ENCODE results near the gene ZNF507.

ZNF507 gene

GRCh38 chr19:32350471-32350865 is 5.1 kb downstream of the ZNF507 start:
- Mint-ChIP-seq H3K27me3 (no peaks in the 10 kb centered on the region), H3K4me3 (no peak overlapping the region)

GRCh38 chr19:32350987-32351348 is 5.6 kb downstream of the ZNF507 start:
- peaks cover 90% of the 10 kb centered on the region for H3K4me1 Mint-ChIP-seq (ENCODE audit: low read depth)
- no peak for DNase-seq
- H3K27ac Mint-ChIP-seq, result peak overlapping the region; percentile 76
- H3K9me3 Mint-ChIP-seq, result no peaks in the 10 kb centered on the region
- H3K4me3 Mint-ChIP-seq, result no peak overlapping the region
- H3K36me3 Mint-ChIP-seq (ENCODE audit: low read depth), result peaks cover 97% of the 10 kb centered on the region
- H3K27me3 Mint-ChIP-seq, result no peaks in the 10 kb centered on the region

More at GRCh38 chr19:32350471-32350865, 5.1 kb downstream of the ZNF507 start:
- H3K36me3 Mint-ChIP-seq (ENCODE audit: low read depth), result peaks cover 95% of the 10 kb centered on the region
- H3K9me3 Mint-ChIP-seq, result no peaks in the 10 kb centered on the region
- H3K4me1 Mint-ChIP-seq (ENCODE audit: low read depth), result peaks cover 85% of the 10 kb centered on the region
- no peak for DNase-seq
- peak overlapping the region; percentile 66 for H3K27ac Mint-ChIP-seq

GRCh38 chr19:32352241-32352630 is 6.8 kb downstream of the ZNF507 start:
- H3K4me3 Mint-ChIP-seq, result no peak overlapping the region
- peaks cover 98% of the 10 kb centered on the region for H3K36me3 Mint-ChIP-seq (ENCODE audit: low read depth)

DNA sequence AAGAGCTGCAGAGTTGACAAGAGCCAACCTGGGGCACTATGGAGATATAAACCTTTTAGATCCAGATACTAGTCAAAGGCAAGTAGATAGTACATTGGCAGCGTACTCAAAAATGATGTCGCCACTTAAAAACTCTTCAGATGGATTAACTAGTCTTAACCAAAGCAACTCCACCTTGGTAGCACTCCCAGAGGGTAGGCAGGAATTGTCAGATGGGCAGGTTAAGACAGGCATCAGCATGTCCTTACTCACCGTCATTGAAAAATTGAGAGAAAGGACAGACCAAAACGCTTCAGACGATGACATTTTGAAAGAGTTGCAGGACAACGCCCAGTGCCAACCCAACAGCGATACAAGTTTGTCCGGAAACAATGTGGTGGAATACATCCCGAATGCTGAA is 8.9 kb downstream of the ZNF507 start:
- Mint-ChIP-seq H3K4me3 (no peak overlapping the region), H3K4me1 (ENCODE audit: low read depth) (peaks cover 86% of the 10 kb centered on the region), H3K36me3 (ENCODE audit: low read depth) (peaks cover 98% of the 10 kb centered on the region), H3K27me3 (no peaks in the 10 kb centered on the region), H3K27ac (no peak overlapping the region), H3K9me3 (no peaks in the 10 kb centered on the region)
- no peak for DNase-seq

More at GRCh38 chr19:32352241-32352630, 6.8 kb downstream of the ZNF507 start:
- no peaks in the 10 kb centered on the region for H3K27me3 Mint-ChIP-seq
- no peak for DNase-seq
- H3K4me1 Mint-ChIP-seq (ENCODE audit: low read depth), result peaks cover 93% of the 10 kb centered on the region
- no peak overlapping the region for H3K27ac Mint-ChIP-seq
- no peaks in the 10 kb centered on the region for H3K9me3 Mint-ChIP-seq

GRCh38 chr19:32355309-32355708 is 9.9 kb downstream of the ZNF507 start:
- H3K4me1 Mint-ChIP-seq (ENCODE audit: low read depth), result peaks cover 81% of the 10 kb centered on the region
- no peak for DNase-seq
- no peaks in the 10 kb centered on the region for H3K9me3 Mint-ChIP-seq
- no peaks in the 10 kb centered on the region for H3K27me3 Mint-ChIP-seq
- peaks cover 98% of the 10 kb centered on the region for H3K36me3 Mint-ChIP-seq (ENCODE audit: low read depth)
- H3K27ac Mint-ChIP-seq, result peak overlapping the region; percentile 72
- no peak overlapping the region for H3K4me3 Mint-ChIP-seq

- H3K36me3 Mint-ChIP-seq (ENCODE audit: low read depth), result peaks cover 95% of the 10 kb centered on the region
- H3K27me3 Mint-ChIP-seq, result no peaks in the 10 kb centered on the region
- DNase-seq, result no peak
- H3K4me1 Mint-ChIP-seq (ENCODE audit: low read depth), result peaks cover 72% of the 10 kb centered on the region
- no peaks in the 10 kb centered on the region for H3K9me3 Mint-ChIP-seq
- H3K4me3 Mint-ChIP-seq, result no peak overlapping the region
- no peak overlapping the region for H3K27ac Mint-ChIP-seq
Observed at GRCh38 chr19:32357720-32358119, 12.3 kb downstream of the ZNF507 start.

DNA sequence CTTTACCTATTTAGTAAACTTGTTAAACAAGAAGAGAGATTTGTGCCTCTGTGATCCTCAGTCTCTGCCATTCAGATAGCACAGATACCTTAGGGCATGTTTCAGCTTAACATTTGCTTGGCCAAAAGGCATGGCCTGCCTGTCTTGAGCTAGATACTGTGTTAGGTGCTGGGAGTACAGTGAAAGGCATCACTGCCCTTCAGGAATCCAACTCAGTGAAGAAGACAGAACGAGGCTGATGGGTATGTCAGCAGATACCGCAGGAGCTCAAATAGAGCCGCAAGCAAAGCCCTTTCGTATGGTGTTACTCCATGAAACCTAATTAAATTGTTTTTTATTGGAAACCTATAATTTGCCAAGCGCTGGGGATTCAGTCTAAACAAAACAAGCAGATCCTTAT is 12.9 kb downstream of the ZNF507 start:
- DNase-seq, result no peak
- H3K9me3 Mint-ChIP-seq, result no peaks in the 10 kb centered on the region
- H3K36me3 Mint-ChIP-seq (ENCODE audit: low read depth), result peaks cover 95% of the 10 kb centered on the region
- no peak overlapping the region for H3K27ac Mint-ChIP-seq
- no peaks in the 10 kb centered on the region for H3K27me3 Mint-ChIP-seq
- no peak overlapping the region for H3K4me3 Mint-ChIP-seq
- H3K4me1 Mint-ChIP-seq (ENCODE audit: low read depth), result peaks cover 70% of the 10 kb centered on the region

- Mint-ChIP-seq H3K4me1 (ENCODE audit: low read depth) (peaks cover 68% of the 10 kb centered on the region), H3K27me3 (no peaks in the 10 kb centered on the region), H3K9me3 (no peaks in the 10 kb centered on the region), H3K27ac (no peak overlapping the region), H3K4me3 (no peak overlapping the region), H3K36me3 (ENCODE audit: low read depth) (peaks cover 95% of the 10 kb centered on the region)
- no peak for DNase-seq
Observed at GRCh38 chr19:32359581-32359980, 14.2 kb downstream of the ZNF507 start.

DNA sequence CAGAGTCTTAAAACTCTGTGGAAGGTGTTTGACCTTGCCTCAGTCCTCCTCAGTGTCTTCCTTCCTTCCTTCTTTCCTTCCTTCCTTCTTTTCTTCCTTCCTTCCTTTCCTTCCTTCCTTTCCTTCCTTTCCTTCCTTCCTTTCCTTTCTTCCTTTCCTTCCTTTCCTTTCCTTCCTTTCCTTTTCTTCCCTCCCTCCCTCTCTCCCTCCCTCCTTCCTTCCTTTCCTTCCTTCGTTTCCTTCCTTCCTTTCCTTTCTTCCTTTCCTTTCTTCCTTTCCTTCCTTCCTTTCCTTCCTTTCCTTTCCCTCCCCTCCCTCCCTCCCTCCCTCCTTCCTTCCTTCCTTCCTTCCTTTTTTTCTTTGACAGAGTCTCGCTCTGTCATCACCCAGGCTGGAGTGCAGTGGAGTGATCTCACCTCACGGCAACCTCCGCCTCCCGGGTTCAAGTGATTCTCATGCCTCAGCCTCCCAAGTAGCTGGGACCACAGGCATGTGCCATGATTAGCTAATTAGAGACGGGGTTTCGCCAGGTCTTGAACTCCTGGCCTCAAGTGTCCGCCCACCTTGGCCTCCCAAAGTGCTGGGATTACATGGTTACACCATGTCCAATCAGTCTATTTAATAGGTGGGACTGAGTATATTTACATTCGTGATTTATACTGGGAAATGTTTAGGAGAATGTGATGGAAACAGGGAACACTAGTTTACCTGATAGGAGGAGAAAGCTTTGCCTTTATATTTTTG is 16.3 kb downstream of the ZNF507 start:
- Mint-ChIP-seq H3K27ac (no peak overlapping the region), H3K4me3 (no peak overlapping the region), H3K4me1 (ENCODE audit: low read depth) (peaks cover 65% of the 10 kb centered on the region), H3K36me3 (ENCODE audit: low read depth) (peaks cover 95% of the 10 kb centered on the region), H3K27me3 (no peaks in the 10 kb centered on the region), H3K9me3 (no peaks in the 10 kb centered on the region)
- no peak for DNase-seq

GRCh38 chr19:32362318-32362691 is 16.9 kb downstream of the ZNF507 start:
- Mint-ChIP-seq H3K27me3 (no peaks in the 10 kb centered on the region), H3K4me1 (ENCODE audit: low read depth) (peaks cover 68% of the 10 kb centered on the region), H3K9me3 (no peaks in the 10 kb centered on the region), H3K27ac (no peak overlapping the region), H3K4me3 (no peak overlapping the region), H3K36me3 (ENCODE audit: low read depth) (peaks cover 95% of the 10 kb centered on the region)
- no peak for DNase-seq

- Mint-ChIP-seq H3K9me3 (no peaks in the 10 kb centered on the region), H3K4me3 (no peak overlapping the region), H3K27ac (no peak overlapping the region), H3K4me1 (ENCODE audit: low read depth) (peaks cover 72% of the 10 kb centered on the region), H3K27me3 (no peaks in the 10 kb centered on the region), H3K36me3 (ENCODE audit: low read depth) (peaks cover 95% of the 10 kb centered on the region)
- no peak for DNase-seq
Observed at GRCh38 chr19:32363175-32363574, 17.8 kb downstream of the ZNF507 start.

GRCh38 chr19:32363632-32364031 is 18.2 kb downstream of the ZNF507 start:
- no peak for DNase-seq
- Mint-ChIP-seq H3K4me1 (ENCODE audit: low read depth) (peaks cover 72% of the 10 kb centered on the region), H3K4me3 (no peak overlapping the region), H3K36me3 (ENCODE audit: low read depth) (peaks cover 95% of the 10 kb centered on the region), H3K9me3 (no peaks in the 10 kb centered on the region), H3K27ac (no peak overlapping the region), H3K27me3 (no peaks in the 10 kb centered on the region)

DNA sequence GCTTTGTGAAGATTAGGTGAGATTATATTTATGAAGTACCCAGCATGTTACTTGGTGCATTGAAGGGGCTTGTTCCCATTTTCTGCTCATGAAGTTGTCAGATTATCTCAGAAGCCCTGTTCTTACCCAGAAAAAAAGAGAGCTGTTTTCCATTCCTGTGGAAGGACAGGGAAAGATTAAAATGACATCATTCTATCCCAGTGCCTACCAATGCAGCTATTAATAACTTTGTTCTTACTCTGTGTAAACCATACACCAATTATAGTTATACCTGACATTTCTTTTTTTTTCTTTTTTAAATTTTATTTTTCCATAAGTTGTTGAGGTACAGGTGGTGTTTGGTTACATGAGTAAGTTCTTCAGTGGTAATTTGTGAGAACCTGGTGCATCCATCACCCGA is 18.6 kb downstream of the ZNF507 start:
- H3K4me1 Mint-ChIP-seq (ENCODE audit: low read depth), result peaks cover 72% of the 10 kb centered on the region
- H3K4me3 Mint-ChIP-seq, result no peak overlapping the region
- H3K27ac Mint-ChIP-seq, result no peak overlapping the region
- no peaks in the 10 kb centered on the region for H3K9me3 Mint-ChIP-seq
- DNase-seq, result no peak
- no peaks in the 10 kb centered on the region for H3K27me3 Mint-ChIP-seq
- H3K36me3 Mint-ChIP-seq (ENCODE audit: low read depth), result peaks cover 95% of the 10 kb centered on the region

GRCh38 chr19:32367063-32367462 is 21.7 kb downstream of the ZNF507 start:
- no peak overlapping the region for H3K27ac Mint-ChIP-seq
- no peaks in the 10 kb centered on the region for H3K27me3 Mint-ChIP-seq

GRCh38 chr19:32367948-32368536 is 22.6 kb downstream of the ZNF507 start:
- Mint-ChIP-seq H3K27ac (peak overlapping the region; percentile 9), H3K9me3 (no peaks in the 10 kb centered on the region), H3K4me1 (ENCODE audit: low read depth) (peaks cover 54% of the 10 kb centered on the region), H3K4me3 (no peak overlapping the region), H3K27me3 (no peaks in the 10 kb centered on the region), H3K36me3 (ENCODE audit: low read depth) (peaks cover 98% of the 10 kb centered on the region)
- DNase-seq, result no peak

More at GRCh38 chr19:32367063-32367462, 21.7 kb downstream of the ZNF507 start:
- H3K9me3 Mint-ChIP-seq, result no peaks in the 10 kb centered on the region
- no peak for DNase-seq
- H3K4me1 Mint-ChIP-seq (ENCODE audit: low read depth), result peaks cover 63% of the 10 kb centered on the region
- no peak overlapping the region for H3K4me3 Mint-ChIP-seq
- H3K36me3 Mint-ChIP-seq (ENCODE audit: low read depth), result peaks cover 98% of the 10 kb centered on the region
